Psoas muscle (tissue), 8 donors: ENCODE data around the gene LHFPL6. TPM values are rescaled to one million over a fixed set of nuclear protein-coding genes. Genes with fewer than 3 reads are reported as not detected.

Experiments used
- ATAC-seq, 4 donors: fragments of 200-7000 bp; cut with Tn5 transposase; one replicate each; pipeline ENCODE4 v1.9.1; 2020; ENCODE audit warnings: moderate library complexity in 3 of 4, mild to moderate bottlenecking in 2 of 4
- DNase-seq, 2 donors: peaks; one replicate each; pipeline ENCODE4 v3.0.0-alpha.2; 2020
- H3K27ac ChIP-seq: fragments of 200-600 bp; one replicate; pipeline ENCODE4 v1.8.0; 2022
- H3K27me3 ChIP-seq, 3 donors: fragments of 200-600 bp in 1 of 3; one replicate each; pipeline versions ENCODE4 v1.6.1 to v1.8.0; 2013 to 2022; ENCODE audit warnings: low read length in 2 of 3, mild to moderate bottlenecking in 2 of 3, moderate library complexity in 1 of 3; ENCODE audit not compliant: insufficient read depth in 3 of 3
- H3K36me3 ChIP-seq, 2 donors: fragments of 200-600 bp in 1 of 2; one replicate each; pipeline versions ENCODE4 v1.6.1 to v1.8.0; 2013 to 2022; ENCODE audit warnings: low read depth in 1 of 2, mild to moderate bottlenecking in 1 of 2, moderate library complexity in 1 of 2; ENCODE audit not compliant: insufficient read depth in 1 of 2
- H3K4me1 ChIP-seq: fragments of 200-600 bp; one replicate; pipeline ENCODE4 v1.8.0; 2022
- H3K4me3 ChIP-seq: fragments of 200-600 bp; one replicate; pipeline ENCODE4 v1.8.0; 2022; ENCODE audit warnings: mild to moderate bottlenecking
- H3K9me3 ChIP-seq: fragments of 200-600 bp; one replicate; pipeline ENCODE4 v1.8.0; 2022
- whole genome bisulfite sequencing, 3 donors: extraction: QIAGEN DNeasy Blood & Tissue Kit; methylation state at CpG; one replicate each; pipeline versions ENCODE4 v1.1.6 to v1.1.7; 2013; 5-methylcytosine and 5-hydroxymethylcytosine counted together
- intact Hi-C, 2 donors: fragments of 100-400 bp; cut with DNase I; formaldehyde crosslinking; loops; one replicate each; pipeline versions ENCODE4 v1.11.0 to v1.14.2; 2022
- polyA plus RNA-seq, 3 donors: library from polyadenylated mRNA; stranded (reverse); fragments of 200-250 nt; gene quantifications; one replicate each; pipeline ENCODE4 v1.2.3, GENCODE V29; 2013
- total RNA-seq, 4 donors: library from RNA; stranded (reverse); fragmentation: NEBNext Ultra II Directional in 2 of 4; extraction: Animal tissue kit (Norgen Biotek cat#: 25700) in 2 of 4; gene quantifications; one replicate each; pipeline versions ENCODE4 v1.2.1 to v1.2.4, GENCODE V29; 2021 to 2023
- TF ChIP-seq, protein P1 (sequence below): fragments of 200-600 bp; IDR thresholded peaks from one replicate; pipeline ENCODE4 v1.8.0; 2022; ENCODE audit warnings: antibody characterized with exemption
- donor health status: healthy with polysubstance abuse.
- donor health status: DM: no; HTN: no; CAD: no; lungs with moderate emphysema.
- donor health status: Bipolar disorder and iron deficiency.
- donor health status: healthy.
- donor health status: DM: yes; HTN: yes; CAD: no.
- donor health status: DM: no; HTN: no; CAD: no.
- donor health status: DM: no; HTN: no; CAD: no.
- donor health status: DM: yes; HTN: yes; CAD: no.

Gene LHFPL6
- total and polyA plus RNA-seq, 7 donors, result 15.0 to 35.8 (median 17.3) TPM

DNA sequence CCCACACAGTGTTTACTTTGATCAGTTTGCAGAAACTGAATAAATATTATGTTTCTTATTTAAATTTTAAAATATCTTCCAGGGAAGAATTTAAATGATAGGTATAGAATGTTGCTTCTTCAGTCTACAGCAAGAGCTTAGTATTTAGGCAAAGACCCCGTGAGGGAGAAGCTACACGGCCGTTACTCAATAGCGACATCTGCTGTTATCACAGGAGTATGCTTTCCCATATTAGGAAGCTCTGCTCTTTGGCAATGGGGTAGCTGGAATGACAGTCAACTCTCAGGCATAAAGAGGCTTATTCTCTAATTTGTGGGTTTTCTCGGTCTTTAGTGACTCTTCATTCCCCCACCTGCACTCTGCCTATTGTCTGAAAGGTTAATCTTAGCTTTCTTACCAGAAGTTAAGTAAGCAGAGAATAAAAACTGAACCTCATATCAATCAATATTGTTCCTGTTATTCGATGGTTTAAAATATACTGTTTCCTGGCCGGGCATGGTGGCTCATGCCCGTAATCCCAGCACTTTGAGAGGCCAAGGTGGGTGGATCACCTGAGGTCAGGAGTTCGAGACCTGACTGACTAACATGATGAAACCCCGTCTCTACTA is 13.2 kb upstream of the LHFPL6 start:
- ATAC-seq, result peak; percentile 72 to 91 (median 84)
- no peak overlapping the region for H3K27ac ChIP-seq
- intact Hi-C loops, result loop anchor here (1.0 to 5.0 kb wide), 3 partner anchors 344 to 564 kb away; no protein-coding TSS in a partner anchor
- no peak for DNase-seq
- 28 to 31% (median 31%) methylated on average over 10 of the region's 10 CpGs for WGBS, 3 donors
- no peaks in the 10 kb centered on the region for H3K4me1 ChIP-seq
- H3K9me3 ChIP-seq, result no peaks in the 10 kb centered on the region
- TF ChIP-seq, protein P1, sequence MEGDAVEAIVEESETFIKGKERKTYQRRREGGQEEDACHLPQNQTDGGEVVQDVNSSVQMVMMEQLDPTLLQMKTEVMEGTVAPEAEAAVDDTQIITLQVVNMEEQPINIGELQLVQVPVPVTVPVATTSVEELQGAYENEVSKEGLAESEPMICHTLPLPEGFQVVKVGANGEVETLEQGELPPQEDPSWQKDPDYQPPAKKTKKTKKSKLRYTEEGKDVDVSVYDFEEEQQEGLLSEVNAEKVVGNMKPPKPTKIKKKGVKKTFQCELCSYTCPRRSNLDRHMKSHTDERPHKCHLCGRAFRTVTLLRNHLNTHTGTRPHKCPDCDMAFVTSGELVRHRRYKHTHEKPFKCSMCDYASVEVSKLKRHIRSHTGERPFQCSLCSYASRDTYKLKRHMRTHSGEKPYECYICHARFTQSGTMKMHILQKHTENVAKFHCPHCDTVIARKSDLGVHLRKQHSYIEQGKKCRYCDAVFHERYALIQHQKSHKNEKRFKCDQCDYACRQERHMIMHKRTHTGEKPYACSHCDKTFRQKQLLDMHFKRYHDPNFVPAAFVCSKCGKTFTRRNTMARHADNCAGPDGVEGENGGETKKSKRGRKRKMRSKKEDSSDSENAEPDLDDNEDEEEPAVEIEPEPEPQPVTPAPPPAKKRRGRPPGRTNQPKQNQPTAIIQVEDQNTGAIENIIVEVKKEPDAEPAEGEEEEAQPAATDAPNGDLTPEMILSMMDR, result peak; percentile 86
- no peak overlapping the region for H3K4me3 ChIP-seq
- H3K27me3 ChIP-seq, result peaks cover 0 to 3% (median 0%) of the 10 kb centered on the region in 3 donors
- no peaks in the 10 kb centered on the region for H3K36me3 ChIP-seq

DNA sequence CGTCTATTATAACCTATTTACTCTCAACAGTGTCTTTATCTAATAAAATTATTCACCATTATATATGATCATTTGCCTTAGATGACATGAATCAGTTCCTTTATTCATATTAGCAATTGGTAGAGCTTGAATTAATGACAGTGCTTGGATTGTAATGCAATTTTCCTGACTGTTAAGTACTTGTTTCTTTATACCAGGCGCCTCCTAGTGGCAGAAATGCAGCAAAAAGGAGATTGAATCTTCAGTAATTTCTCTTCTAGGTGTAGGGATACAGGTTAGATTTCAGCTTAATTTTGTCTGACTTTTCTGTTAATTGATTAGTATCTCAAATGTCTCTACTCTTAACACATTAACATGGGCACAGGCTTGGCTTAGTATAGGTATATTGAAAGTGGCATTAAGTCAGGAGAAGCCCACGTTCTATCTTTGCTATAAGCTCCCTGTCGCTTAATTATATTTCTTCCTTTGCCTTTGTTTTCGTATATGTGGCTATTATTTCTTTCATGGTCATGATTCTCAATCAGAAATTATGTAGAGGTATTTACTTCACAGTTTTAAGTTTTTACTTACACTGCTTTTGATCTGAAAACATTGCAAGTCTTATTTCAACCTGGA is 9.1 kb upstream of the LHFPL6 start:
- 49 to 62% (median 57%) methylated on average over 5 of the region's 5 CpGs for WGBS, 3 donors
- DNase-seq (peak in 1 of 2 donors; percentile 23), ATAC-seq (peak in 2 of 4 donors; percentile 54 to 77)
- no peaks in the 10 kb centered on the region for H3K27me3 ChIP-seq
- H3K27ac ChIP-seq, result no peak overlapping the region
- H3K36me3 ChIP-seq, result no peaks in the 10 kb centered on the region
- H3K4me1 ChIP-seq, result no peaks in the 10 kb centered on the region
- no peak overlapping the region for H3K4me3 ChIP-seq
- intact Hi-C loops, result loop anchor here (2.0 to 5.0 kb wide), 4 partner anchors 195 to 561 kb away; no protein-coding TSS in a partner anchor
- H3K9me3 ChIP-seq, result no peaks in the 10 kb centered on the region
- TF ChIP-seq, protein P1, result peak; percentile 89

GRCh38 chr13:39607876-39608275 is 4.9 kb upstream of the LHFPL6 start:
- H3K27me3 ChIP-seq, result peaks cover 0 to 4% (median 0%) of the 10 kb centered on the region in 3 donors
- TF ChIP-seq, protein P1, result no peak
- H3K4me3 ChIP-seq, result no peak overlapping the region
- H3K36me3 ChIP-seq, result no peaks in the 10 kb centered on the region
- ATAC-seq (no peak), DNase-seq (no peak)
- H3K9me3 ChIP-seq, result no peaks in the 10 kb centered on the region
- intact Hi-C loops, result no loop called here
- WGBS, 3 donors, result 93 to 99% (median 99%) methylated on average over 4 of the region's 4 CpGs
- no peaks in the 10 kb centered on the region for H3K4me1 ChIP-seq
- no peak overlapping the region for H3K27ac ChIP-seq

GRCh38 chr13:39605677-39606320 is 2.8 kb upstream of the LHFPL6 start:
- 92 to 95% (median 94%) methylated on average over 3 of the region's 3 CpGs for WGBS, 3 donors
- TF ChIP-seq, protein P1, result no peak
- H3K36me3 ChIP-seq, result no peaks in the 10 kb centered on the region
- no peak for DNase-seq
- ATAC-seq, result no peak
- no peak overlapping the region for H3K27ac ChIP-seq
- no peak overlapping the region for H3K4me3 ChIP-seq
- peaks cover 0 to 14% (median 0%) of the 10 kb centered on the region in 3 donors for H3K27me3 ChIP-seq
- intact Hi-C loops, result no loop called here
- H3K4me1 ChIP-seq, result no peaks in the 10 kb centered on the region
- H3K9me3 ChIP-seq, result no peaks in the 10 kb centered on the region
